Upper lobe of left lung (tissue), 4 donors: ENCODE data around the gene KCNK16.

Source experiments
- EP300 ChIP-seq, 4 donors: sonication (generic); formaldehyde crosslinking; IDR thresholded peaks; one replicate each; pipeline ENCODE4 v1.5.1; 2017; ENCODE audit warnings: antibody characterized with exemption in 4 of 4, control low read depth in 2 of 4
- TF ChIP-seq, protein P1 (sequence below), 6 experiments: fragments of 450-650 bp in 4 of 6; fragments of 200-600 bp in 2 of 6; sonication (generic) in 2 of 6; IDR thresholded peaks; one replicate each; pipeline ENCODE4 v1.5.1; 2016 to 2019; ENCODE audit warnings: antibody characterized with exemption in 6 of 6

DNA sequence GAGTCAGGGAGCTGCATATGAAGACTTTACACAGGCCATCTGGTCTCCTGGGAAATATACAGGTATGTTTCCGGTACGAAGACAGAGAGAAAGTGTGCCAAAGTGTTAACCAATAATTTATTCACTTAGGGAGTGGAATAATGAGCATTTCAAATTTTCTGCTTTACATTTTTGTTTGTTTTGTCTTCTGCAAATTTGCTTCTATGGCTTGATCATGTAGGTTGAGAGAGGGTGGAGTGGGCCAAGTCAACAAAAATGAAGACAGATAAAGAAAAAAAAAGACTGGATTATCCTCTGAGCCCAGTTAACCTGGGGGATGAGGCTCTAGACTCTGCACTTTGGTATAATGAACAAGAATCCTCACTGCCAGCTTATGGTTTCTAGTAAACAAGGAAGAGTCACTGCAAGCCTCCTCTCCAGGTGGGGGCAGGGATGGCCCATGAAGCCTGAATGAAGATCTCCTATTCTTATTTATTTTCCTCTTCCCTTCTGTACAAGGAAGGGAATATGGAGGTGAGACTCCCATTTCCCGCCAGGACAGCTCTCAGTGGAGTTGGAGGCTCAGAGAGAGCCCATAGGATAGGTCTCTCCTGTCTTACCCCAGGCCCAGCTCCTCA lies 46.0 kb downstream of the KCNK16 start:
- no peak for TF ChIP-seq EP300 (IDR thresholded peaks at IDR 0.05)
- TF ChIP-seq, protein P1, sequence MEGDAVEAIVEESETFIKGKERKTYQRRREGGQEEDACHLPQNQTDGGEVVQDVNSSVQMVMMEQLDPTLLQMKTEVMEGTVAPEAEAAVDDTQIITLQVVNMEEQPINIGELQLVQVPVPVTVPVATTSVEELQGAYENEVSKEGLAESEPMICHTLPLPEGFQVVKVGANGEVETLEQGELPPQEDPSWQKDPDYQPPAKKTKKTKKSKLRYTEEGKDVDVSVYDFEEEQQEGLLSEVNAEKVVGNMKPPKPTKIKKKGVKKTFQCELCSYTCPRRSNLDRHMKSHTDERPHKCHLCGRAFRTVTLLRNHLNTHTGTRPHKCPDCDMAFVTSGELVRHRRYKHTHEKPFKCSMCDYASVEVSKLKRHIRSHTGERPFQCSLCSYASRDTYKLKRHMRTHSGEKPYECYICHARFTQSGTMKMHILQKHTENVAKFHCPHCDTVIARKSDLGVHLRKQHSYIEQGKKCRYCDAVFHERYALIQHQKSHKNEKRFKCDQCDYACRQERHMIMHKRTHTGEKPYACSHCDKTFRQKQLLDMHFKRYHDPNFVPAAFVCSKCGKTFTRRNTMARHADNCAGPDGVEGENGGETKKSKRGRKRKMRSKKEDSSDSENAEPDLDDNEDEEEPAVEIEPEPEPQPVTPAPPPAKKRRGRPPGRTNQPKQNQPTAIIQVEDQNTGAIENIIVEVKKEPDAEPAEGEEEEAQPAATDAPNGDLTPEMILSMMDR (IDR thresholded peaks at IDR 0.05) = no peak
